H9 (cell line): Measurements from ENCODE around the gene SIGLEC5. TPM values are rescaled to one million over a fixed set of nuclear protein-coding genes. Genes with fewer than 3 reads are reported as not detected.

ENCODE experiments used
- DNase-seq: peaks from one replicate; pipeline ENCODE4 v3.0.0-alpha.2; 2017
- H2AFZ ChIP-seq: one replicate; pipeline ENCODE4 v1.6.1; 2013; ENCODE audit warnings: mild to moderate bottlenecking, low read length, control low read depth, moderate library complexity
- H2AK5ac ChIP-seq: 2 replicates; pipeline ENCODE4 v1.6.1; 2013; ENCODE audit warnings: low read length, control low read depth, mixed read lengths; ENCODE audit not compliant: insufficient read length
- H2BK120ac ChIP-seq: one replicate; pipeline ENCODE4 v1.6.1; 2013; ENCODE audit warnings: low read depth, mild to moderate bottlenecking, low read length, control low read depth, inconsistent platforms; ENCODE audit not compliant: poor library complexity, severe bottlenecking
- H2BK12ac ChIP-seq: 2 replicates; pipeline ENCODE4 v1.6.1; 2013; ENCODE audit warnings: low read length, control low read depth, mixed read lengths, low read depth; ENCODE audit not compliant: insufficient read length
- H2BK15ac ChIP-seq: 2 replicates; pipeline ENCODE4 v1.6.1; 2013; ENCODE audit warnings: low read depth, low read length, control low read depth
- H2BK20ac ChIP-seq: one replicate; pipeline ENCODE4 v1.6.1; 2013; ENCODE audit warnings: low read depth, mild to moderate bottlenecking, low read length, control low read depth, inconsistent platforms; ENCODE audit not compliant: poor library complexity, severe bottlenecking
- H2BK5ac ChIP-seq: 2 replicates; pipeline ENCODE4 v1.6.1; 2013; ENCODE audit warnings: low read length, control low read depth, mixed read lengths; ENCODE audit not compliant: insufficient read length
- H3K14ac ChIP-seq: 2 replicates; pipeline ENCODE4 v1.6.1; 2013; ENCODE audit warnings: low read length, control low read depth; ENCODE audit not compliant: insufficient read depth
- H3K18ac ChIP-seq: 2 replicates; pipeline ENCODE4 v1.6.1; 2013; ENCODE audit warnings: low read depth, mild to moderate bottlenecking, mixed read lengths, low read length, control low read depth; ENCODE audit not compliant: insufficient read length
- H3K23ac ChIP-seq: 2 replicates; pipeline ENCODE4 v1.6.1; 2013; ENCODE audit warnings: low read length, control low read depth, mixed read lengths, low read depth; ENCODE audit not compliant: insufficient read length
- H3K23me2 ChIP-seq: 2 replicates; pipeline ENCODE4 v1.6.1; 2013; ENCODE audit warnings: low read depth, mild to moderate bottlenecking, mixed read lengths, low read length, control low read depth; ENCODE audit not compliant: insufficient read length, poor library complexity, severe bottlenecking
- H3K27ac ChIP-seq: 2 replicates; pipeline ENCODE4 v1.5.1; 2013; ENCODE audit warnings: low read length, control low read depth, mixed read lengths, low read depth; ENCODE audit not compliant: insufficient read length
- H3K27me3 ChIP-seq: 2 replicates; pipeline ENCODE4 v1.6.1; 2013; ENCODE audit warnings: low read length, control low read depth, inconsistent platforms; ENCODE audit not compliant: insufficient read depth
- H3K4ac ChIP-seq: 2 replicates; pipeline ENCODE4 v1.6.1; 2013; ENCODE audit warnings: low read depth, mild to moderate bottlenecking, control low read depth, inconsistent platforms, low read length, moderate library complexity
- H3K4me1 ChIP-seq: 2 replicates; pipeline ENCODE4 v1.6.1; 2013; ENCODE audit warnings: low read length, control low read depth, inconsistent platforms; ENCODE audit not compliant: insufficient read depth
- H3K4me2 ChIP-seq: 2 replicates; pipeline ENCODE4 v1.6.1; 2013; ENCODE audit warnings: low read length, control low read depth, mixed read lengths; ENCODE audit not compliant: insufficient read length, insufficient read depth
- H3K56ac ChIP-seq: 2 replicates; pipeline ENCODE4 v1.6.1; 2013; ENCODE audit warnings: low read depth, mild to moderate bottlenecking, mixed read lengths, low read length, control low read depth; ENCODE audit not compliant: insufficient read length
- H3K79me1 ChIP-seq: 2 replicates; pipeline ENCODE4 v1.6.1; 2013; ENCODE audit warnings: low read depth, mild to moderate bottlenecking, moderate library complexity, low read length, control low read depth, inconsistent platforms; ENCODE audit not compliant: insufficient read depth, poor library complexity, severe bottlenecking
- H3K79me2 ChIP-seq: 2 replicates; pipeline ENCODE4 v1.6.1; 2013; ENCODE audit warnings: low read length, control low read depth, inconsistent platforms; ENCODE audit not compliant: insufficient read depth
- H3K9ac ChIP-seq: 2 replicates; pipeline ENCODE4 v1.6.1; 2013; ENCODE audit warnings: low read length, control low read depth, mixed read lengths; ENCODE audit not compliant: insufficient read length; ENCODE audit errors: extremely low read depth
- H3K9me3 ChIP-seq: one replicate; pipeline ENCODE4 v1.6.1; 2013; ENCODE audit warnings: low read depth, low read length, inconsistent platforms; ENCODE audit not compliant: control insufficient read depth
- H3T11ph ChIP-seq: one replicate; pipeline ENCODE4 v1.6.1; 2013; ENCODE audit warnings: mild to moderate bottlenecking, low read length, control low read depth, inconsistent platforms
- H4K20me1 ChIP-seq: one replicate; pipeline ENCODE4 v1.6.1; 2013; ENCODE audit not compliant: control insufficient read depth, insufficient read length, insufficient read depth
- H4K5ac ChIP-seq: 2 replicates; pipeline ENCODE4 v1.6.1; 2013; ENCODE audit warnings: low read depth, mild to moderate bottlenecking, mixed read lengths, low read length, control low read depth; ENCODE audit not compliant: insufficient read length
- H4K8ac ChIP-seq: replicated peaks from 2 replicates; pipeline ENCODE4 v1.6.1; 2013; ENCODE audit warnings: low read length, control low read depth, mixed read lengths, low read depth; ENCODE audit not compliant: insufficient read length
- H4K91ac ChIP-seq: 2 replicates; pipeline ENCODE4 v1.6.1; 2013; ENCODE audit warnings: low read depth, mild to moderate bottlenecking, moderate library complexity, mixed read lengths, low read length, control low read depth; ENCODE audit not compliant: insufficient read length
- H3K27ac Mint-ChIP-seq, 3 experiments: 2 replicates in 2 of 3; 3 replicates in 1 of 3; pipeline ENCODE4 v1.8.0; 2020 to 2021; ENCODE audit warnings: mixed read lengths in 3 of 3, mild to moderate bottlenecking in 1 of 3, moderate library complexity in 1 of 3
- H3K27me3 Mint-ChIP-seq: 2 replicates; pipeline ENCODE4 v1.8.0; 2021; ENCODE audit warnings: low read depth, mild to moderate bottlenecking, moderate library complexity, mixed read lengths
- H3K36me3 Mint-ChIP-seq, 3 experiments: 2 replicates in 2 of 3; 3 replicates in 1 of 3; pipeline ENCODE4 v1.8.0; 2020 to 2021; ENCODE audit warnings: low read depth in 3 of 3, mixed read lengths in 3 of 3; ENCODE audit not compliant: insufficient read depth in 1 of 3
- H3K4me1 Mint-ChIP-seq, 2 experiments: 2 replicates each; pipeline ENCODE4 v1.8.0; 2020; ENCODE audit warnings: mixed read lengths in 2 of 2
- H3K4me3 Mint-ChIP-seq, 2 experiments: 2 replicates in 1 of 2; 3 replicates in 1 of 2; pipeline ENCODE4 v1.8.0; 2020 to 2021; ENCODE audit warnings: mild to moderate bottlenecking in 2 of 2, mixed read lengths in 2 of 2, moderate library complexity in 1 of 2
- H3K9me3 Mint-ChIP-seq, 2 experiments: 2 replicates in 1 of 2; 3 replicates in 1 of 2; pipeline ENCODE4 v1.8.0; 2020; ENCODE audit warnings: mild to moderate bottlenecking in 2 of 2, mixed read lengths in 2 of 2, moderate library complexity in 1 of 2
- WGBS: extraction: QIAGEN DNeasy Blood & Tissue Kit; methylation state at CpG from one replicate; pipeline ENCODE4 v1.1.7; 2013; ENCODE audit warnings: missing lambda C conversion rate, low lambda C conversion rate, mixed read lengths; ENCODE audit not compliant: insufficient read length; ENCODE audit errors: extremely low coverage; 5-methylcytosine and 5-hydroxymethylcytosine counted together
- total RNA-seq: library from RNA; stranded (reverse); gene quantifications from 2 replicates; pipeline ENCODE4 v1.2.1, GENCODE V29; 2021
- TF ChIP-seq, protein P1 (sequence below): fragments of 200-600 bp; sonication (generic); conservative IDR thresholded peaks from 3 replicates; pipeline ENCODE4 v1.8.0; 2021; ENCODE audit warnings: antibody characterized with exemption, mild to moderate bottlenecking

The SIGLEC5 gene
- total RNA-seq, 1 experiment from 2014 or later: not detected

DNA sequence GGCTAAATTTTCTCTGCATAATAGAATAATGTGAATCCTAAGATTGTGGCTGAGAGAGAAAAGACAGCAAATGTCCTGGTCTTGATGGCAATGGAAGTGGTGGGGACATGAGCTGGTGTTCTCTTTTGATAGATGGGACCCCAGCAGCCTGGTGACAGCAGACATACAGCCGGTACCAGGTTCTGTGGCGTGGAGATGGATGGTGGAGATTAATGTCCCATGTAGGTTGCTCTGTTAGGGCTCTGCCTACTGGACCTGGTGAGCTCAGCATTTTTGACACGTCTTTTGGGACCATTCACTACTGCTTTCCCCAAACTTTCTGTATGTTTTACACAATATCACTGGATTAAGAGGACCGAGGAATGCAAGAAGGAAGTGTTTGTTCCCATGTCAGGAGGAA, 24.6 kb upstream of the SIGLEC5 start:
- Histone ChIP-seq H3K27me3 (no peaks in the 10 kb centered on the region), H3K14ac (no peak overlapping the region), H3K23me2 (no peaks in the 10 kb centered on the region), H3K4ac (no peak overlapping the region), H2BK15ac (no peak overlapping the region), H4K5ac (no peak overlapping the region), H3K79me1 (no peaks in the 10 kb centered on the region), H3K27ac (no peak overlapping the region), H2BK5ac (no peak overlapping the region), H3T11ph (no peak overlapping the region), H2AFZ (no peak overlapping the region), H3K4me2 (no peak overlapping the region), H3K9ac (no peak overlapping the region), H3K4me1 (no peaks in the 10 kb centered on the region), H4K8ac (no peak overlapping the region), H3K23ac (no peak overlapping the region), H2BK12ac (no peak overlapping the region), H4K91ac (no peak overlapping the region), H3K79me2 (no peaks in the 10 kb centered on the region), H4K20me1 (no peaks in the 10 kb centered on the region), H3K9me3 (no peaks in the 10 kb centered on the region), H2BK20ac (no peak overlapping the region), H2AK5ac (no peak overlapping the region), H3K18ac (no peak overlapping the region), H2BK120ac (no peak overlapping the region), H3K56ac (no peak overlapping the region)
- Mint-ChIP-seq H3K27me3 (peaks cover 37% of the 10 kb centered on the region), H3K4me1 (peaks cover 0 to 4% of the 10 kb centered on the region in 2 experiments; a peak in 1 of 4 replicates), H3K36me3 (peaks cover 0 to 2% (median 0%) of the 10 kb centered on the region in 3 experiments; a peak in 3 of 7 replicates), H3K27ac (no peak overlapping the region), H3K4me3 (no peak overlapping the region), H3K9me3 (peaks cover 43 to 69% of the 10 kb centered on the region in 2 experiments)
- WGBS: no CpG with 5 or more reads among the region's 4 CpGs
- TF ChIP-seq, protein P1, sequence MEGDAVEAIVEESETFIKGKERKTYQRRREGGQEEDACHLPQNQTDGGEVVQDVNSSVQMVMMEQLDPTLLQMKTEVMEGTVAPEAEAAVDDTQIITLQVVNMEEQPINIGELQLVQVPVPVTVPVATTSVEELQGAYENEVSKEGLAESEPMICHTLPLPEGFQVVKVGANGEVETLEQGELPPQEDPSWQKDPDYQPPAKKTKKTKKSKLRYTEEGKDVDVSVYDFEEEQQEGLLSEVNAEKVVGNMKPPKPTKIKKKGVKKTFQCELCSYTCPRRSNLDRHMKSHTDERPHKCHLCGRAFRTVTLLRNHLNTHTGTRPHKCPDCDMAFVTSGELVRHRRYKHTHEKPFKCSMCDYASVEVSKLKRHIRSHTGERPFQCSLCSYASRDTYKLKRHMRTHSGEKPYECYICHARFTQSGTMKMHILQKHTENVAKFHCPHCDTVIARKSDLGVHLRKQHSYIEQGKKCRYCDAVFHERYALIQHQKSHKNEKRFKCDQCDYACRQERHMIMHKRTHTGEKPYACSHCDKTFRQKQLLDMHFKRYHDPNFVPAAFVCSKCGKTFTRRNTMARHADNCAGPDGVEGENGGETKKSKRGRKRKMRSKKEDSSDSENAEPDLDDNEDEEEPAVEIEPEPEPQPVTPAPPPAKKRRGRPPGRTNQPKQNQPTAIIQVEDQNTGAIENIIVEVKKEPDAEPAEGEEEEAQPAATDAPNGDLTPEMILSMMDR: peak; percentile 11; the same call in 1 of the 3 replicates
- DNase-seq: no peak
